Hepatocyte (in vitro differentiated cells): ENCODE data around the gene LHX6.

Source experiments
- CTCF ChIP-seq: fragments of 200-600 bp; sonication (generic); IDR thresholded peaks from 2 replicates; pipeline ENCODE4 v1.5.1; 2016; ENCODE audit warnings: antibody characterized with exemption, mild to moderate bottlenecking; ENCODE audit not compliant: poor library complexity
- EZH2 ChIP-seq: fragments of 200-600 bp; sonication (generic); IDR thresholded peaks from 2 replicates; pipeline ENCODE4 v1.6.1; 2016; ENCODE audit warnings: antibody characterized with exemption, mild to moderate bottlenecking, borderline replicate concordance

GRCh38 chr9:122262073-122262472 lies 33.3 kb upstream of the LHX6 start:
- no peak for TF ChIP-seq CTCF
- no peak for TF ChIP-seq EZH2
